Heart left ventricle (tissue), 13 donors: ENCODE data around the gene NFE2L3.

Source experiments
- POLR2A ChIP-seq, 2 donors: fragments of 450-650 bp; IDR thresholded peaks; one replicate each; pipeline ENCODE4 v1.6.1; 2017; ENCODE audit warnings: antibody characterized with exemption in 2 of 2, mild to moderate bottlenecking in 2 of 2, moderate library complexity in 2 of 2
- TF ChIP-seq, protein P1 (sequence below), 12 donors: fragments of 200-600 bp; sonication (generic) in 4 of 12; IDR thresholded peaks; one replicate each; pipeline versions ENCODE4 v1.5.0 to v1.8.0; 2018 to 2022; ENCODE audit warnings: antibody characterized with exemption in 12 of 12, mild to moderate bottlenecking in 5 of 12
- donor health status: ischemic (EF 13 %, LVEDD 7.1; RV severe dilation, severe dysfunction).
- donor health status: DM: no; HTN: yes; CAD: no.
- donor health status: DM: no; HTN: no; CAD: no.
- donor health status: ischemic (EF 25% LVEDD 6.9; RV normal size, moderate dysfunction).
- donor health status: ischemic (EF 25% LVEDD 5.7; RV mildly dilated, moderate dysfunction).
- donor health status: ischemic (EF 35%, LVEDD 5.7; RV mildly dilated, moderate dysfunction).
- donor health status: nonischemic (EF 11% LVEDD 7.7; RV severe dilation, severe dysfunction).
- donor health status: DM: yes; HTN: yes; CAD: no.
- donor health status: PGD.
- donor health status: ischemic (EF 29% LVEDD 5.4; RV normal size, mild dysfunction).
- donor health status: nonischemic (EF 23%, LVEDD 6.1; RV moderate dilation, normal function).

- TF ChIP-seq, protein P1, sequence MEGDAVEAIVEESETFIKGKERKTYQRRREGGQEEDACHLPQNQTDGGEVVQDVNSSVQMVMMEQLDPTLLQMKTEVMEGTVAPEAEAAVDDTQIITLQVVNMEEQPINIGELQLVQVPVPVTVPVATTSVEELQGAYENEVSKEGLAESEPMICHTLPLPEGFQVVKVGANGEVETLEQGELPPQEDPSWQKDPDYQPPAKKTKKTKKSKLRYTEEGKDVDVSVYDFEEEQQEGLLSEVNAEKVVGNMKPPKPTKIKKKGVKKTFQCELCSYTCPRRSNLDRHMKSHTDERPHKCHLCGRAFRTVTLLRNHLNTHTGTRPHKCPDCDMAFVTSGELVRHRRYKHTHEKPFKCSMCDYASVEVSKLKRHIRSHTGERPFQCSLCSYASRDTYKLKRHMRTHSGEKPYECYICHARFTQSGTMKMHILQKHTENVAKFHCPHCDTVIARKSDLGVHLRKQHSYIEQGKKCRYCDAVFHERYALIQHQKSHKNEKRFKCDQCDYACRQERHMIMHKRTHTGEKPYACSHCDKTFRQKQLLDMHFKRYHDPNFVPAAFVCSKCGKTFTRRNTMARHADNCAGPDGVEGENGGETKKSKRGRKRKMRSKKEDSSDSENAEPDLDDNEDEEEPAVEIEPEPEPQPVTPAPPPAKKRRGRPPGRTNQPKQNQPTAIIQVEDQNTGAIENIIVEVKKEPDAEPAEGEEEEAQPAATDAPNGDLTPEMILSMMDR (IDR thresholded peaks at IDR 0.05) = no peak
- no peak for TF ChIP-seq POLR2A (IDR thresholded peaks at IDR 0.05)
These were observed 17.3 kb downstream of the NFE2L3 start for GRCh38 chr7:26169271-26169670.
